GM19397 (cell line): ENCODE measurements around the gene FOXP1.

ENCODE experiments used
- ATAC-seq: cut with Tn5 transposase; IDR thresholded peaks from one replicate; pipeline ENCODE4 v1.9.1; 2021; ENCODE audit warnings: mild to moderate bottlenecking, moderate library complexity; ENCODE audit not compliant: unreplicated experiment

FOXP1 gene

GRCh38 chr3:71583566-71584393 is at the start of gene FOXP1:
Gene FOXP1 (minus strand): TSS chr3:71583728. CDS start chr3:71198381, 385,347 bp downstream.
- peak; percentile 44 for ATAC-seq

GRCh38 chr3:71629711-71630110 is 46.2 kb upstream of the FOXP1 start:
- ATAC-seq: no peak

GRCh38 chr3:71629289-71629688 is 45.8 kb upstream of the FOXP1 start:
- no peak for ATAC-seq

- no peak for ATAC-seq
These were observed 45.0 kb upstream of the FOXP1 start for GRCh38 chr3:71628522-71628921.

- ATAC-seq: no peak
These were observed 42.1 kb upstream of the FOXP1 start for GRCh38 chr3:71625676-71626075.

- no peak for ATAC-seq
These were observed 38.5 kb upstream of the FOXP1 start for GRCh38 chr3:71621825-71622537.

GRCh38 chr3:71618538-71618937 is 35.0 kb upstream of the FOXP1 start:
- ATAC-seq: no peak

GRCh38 chr3:71616571-71617021 is 33.1 kb upstream of the FOXP1 start:
- ATAC-seq: no peak

- ATAC-seq: no peak
These were observed 31.3 kb upstream of the FOXP1 start for GRCh38 chr3:71614869-71615268.

- no peak for ATAC-seq
These were observed 30.9 kb upstream of the FOXP1 start for GRCh38 chr3:71614426-71614825.

GRCh38 chr3:71611099-71611498 is 27.6 kb upstream of the FOXP1 start:
- ATAC-seq: no peak

- ATAC-seq: no peak
These were observed 23.8 kb upstream of the FOXP1 start for GRCh38 chr3:71607364-71607763.

- no peak for ATAC-seq
These were observed 23.1 kb upstream of the FOXP1 start for GRCh38 chr3:71606582-71606981.

GRCh38 chr3:71602256-71602655 is 18.7 kb upstream of the FOXP1 start:
- ATAC-seq: no peak

GRCh38 chr3:71601811-71602210 is 18.3 kb upstream of the FOXP1 start:
- ATAC-seq: no peak

GRCh38 chr3:71600646-71601288 is 17.2 kb upstream of the FOXP1 start:
- ATAC-seq: no peak

- ATAC-seq: no peak
These were observed 15.9 kb upstream of the FOXP1 start for GRCh38 chr3:71599416-71599815.

- no peak for ATAC-seq
These were observed 14.8 kb upstream of the FOXP1 start for GRCh38 chr3:71598292-71598691.

- no peak for ATAC-seq
These were observed 13.8 kb upstream of the FOXP1 start for GRCh38 chr3:71597286-71597685.

- ATAC-seq: no peak
These were observed 9.6 kb upstream of the FOXP1 start for GRCh38 chr3:71593106-71593505.

GRCh38 chr3:71591101-71591500 is 7.6 kb upstream of the FOXP1 start:
- no peak for ATAC-seq

- no peak for ATAC-seq
These were observed 5.6 kb upstream of the FOXP1 start for GRCh38 chr3:71589132-71589531.
